ENCODE results near the gene MEI1.

DNA sequence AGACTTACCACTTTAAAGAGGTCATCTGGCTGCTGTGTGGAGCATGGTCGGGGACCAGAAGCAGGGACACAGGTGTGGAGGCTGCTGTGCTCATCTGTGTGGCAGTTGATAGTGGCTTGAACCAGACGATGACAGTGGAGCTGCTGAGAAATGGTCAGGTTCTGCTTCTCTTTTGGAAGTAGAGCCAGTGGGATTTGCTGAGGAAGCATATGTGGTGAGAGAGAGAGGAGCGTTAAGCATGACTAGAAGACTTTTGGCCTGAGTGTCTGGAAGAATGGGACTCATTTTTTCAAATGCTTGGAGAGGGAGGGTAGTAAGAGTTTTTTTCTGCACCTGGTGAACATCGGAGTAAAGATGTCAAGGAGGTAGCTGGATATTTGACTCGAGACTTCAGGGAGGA lies 121.1 kb downstream of the MEI1 start:
- TF ChIP-seq, protein P1, sequence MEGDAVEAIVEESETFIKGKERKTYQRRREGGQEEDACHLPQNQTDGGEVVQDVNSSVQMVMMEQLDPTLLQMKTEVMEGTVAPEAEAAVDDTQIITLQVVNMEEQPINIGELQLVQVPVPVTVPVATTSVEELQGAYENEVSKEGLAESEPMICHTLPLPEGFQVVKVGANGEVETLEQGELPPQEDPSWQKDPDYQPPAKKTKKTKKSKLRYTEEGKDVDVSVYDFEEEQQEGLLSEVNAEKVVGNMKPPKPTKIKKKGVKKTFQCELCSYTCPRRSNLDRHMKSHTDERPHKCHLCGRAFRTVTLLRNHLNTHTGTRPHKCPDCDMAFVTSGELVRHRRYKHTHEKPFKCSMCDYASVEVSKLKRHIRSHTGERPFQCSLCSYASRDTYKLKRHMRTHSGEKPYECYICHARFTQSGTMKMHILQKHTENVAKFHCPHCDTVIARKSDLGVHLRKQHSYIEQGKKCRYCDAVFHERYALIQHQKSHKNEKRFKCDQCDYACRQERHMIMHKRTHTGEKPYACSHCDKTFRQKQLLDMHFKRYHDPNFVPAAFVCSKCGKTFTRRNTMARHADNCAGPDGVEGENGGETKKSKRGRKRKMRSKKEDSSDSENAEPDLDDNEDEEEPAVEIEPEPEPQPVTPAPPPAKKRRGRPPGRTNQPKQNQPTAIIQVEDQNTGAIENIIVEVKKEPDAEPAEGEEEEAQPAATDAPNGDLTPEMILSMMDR (conservative IDR thresholded peaks at IDR 0.05; ENCODE audit: low read depth, low read length), result no peak
- TF ChIP-seq POLR2A (IDR thresholded peaks at IDR 0.05; ENCODE audit: low read depth, low read length) (no peak), RCOR1 (IDR thresholded peaks at IDR 0.05; ENCODE audit: insufficient replicate concordance, low read length) (no peak), FOS (IDR thresholded peaks at IDR 0.05; ENCODE audit: low read depth, low read length) (no peak), RAD21 (IDR thresholded peaks at IDR 0.05; ENCODE audit: low read length) (no peak), RFX5 (IDR thresholded peaks at IDR 0.05; ENCODE audit: low read depth, low read length) (no peak)
- TF ChIP-seq, protein P2, sequence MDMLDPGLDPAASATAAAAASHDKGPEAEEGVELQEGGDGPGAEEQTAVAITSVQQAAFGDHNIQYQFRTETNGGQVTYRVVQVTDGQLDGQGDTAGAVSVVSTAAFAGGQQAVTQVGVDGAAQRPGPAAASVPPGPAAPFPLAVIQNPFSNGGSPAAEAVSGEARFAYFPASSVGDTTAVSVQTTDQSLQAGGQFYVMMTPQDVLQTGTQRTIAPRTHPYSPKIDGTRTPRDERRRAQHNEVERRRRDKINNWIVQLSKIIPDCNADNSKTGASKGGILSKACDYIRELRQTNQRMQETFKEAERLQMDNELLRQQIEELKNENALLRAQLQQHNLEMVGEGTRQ (IDR thresholded peaks at IDR 0.05; ENCODE audit: low read depth, low read length), result no peak
